Superior temporal gyrus (tissue), 1 donor: ENCODE data around the gene CNTNAP2.
"Not testable (repeated sequence)": the region's sequence is repeated elsewhere in the genome, so short reads cannot be mapped to it uniquely, and the experiment has no call there.

Experiments
- DNase-seq: peaks from one replicate; pipeline ENCODE4 v3.0.0-alpha.2; 2016; ENCODE audit errors: extremely low spot score

CNTNAP2 gene

DNA sequence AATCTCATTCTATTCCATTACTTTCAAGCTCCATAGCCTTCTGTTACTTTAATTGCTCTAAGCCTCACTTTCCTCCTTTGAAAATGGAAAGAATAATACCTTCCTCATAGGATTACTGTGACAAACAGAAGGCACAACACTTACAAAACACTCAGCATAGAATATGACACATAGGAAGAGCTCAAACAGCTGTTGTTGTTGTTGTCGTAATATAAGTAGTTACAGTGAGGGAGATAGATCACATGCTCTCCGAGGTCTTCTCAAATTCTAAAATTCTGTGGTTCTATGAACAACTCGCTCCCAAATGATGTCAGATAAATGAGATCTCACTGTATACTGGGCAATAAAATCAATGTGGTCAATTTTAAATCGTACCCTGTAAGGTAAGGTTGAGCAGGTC, 1424.7 kb downstream of the CNTNAP2 start:
- no peak for DNase-seq

DNA sequence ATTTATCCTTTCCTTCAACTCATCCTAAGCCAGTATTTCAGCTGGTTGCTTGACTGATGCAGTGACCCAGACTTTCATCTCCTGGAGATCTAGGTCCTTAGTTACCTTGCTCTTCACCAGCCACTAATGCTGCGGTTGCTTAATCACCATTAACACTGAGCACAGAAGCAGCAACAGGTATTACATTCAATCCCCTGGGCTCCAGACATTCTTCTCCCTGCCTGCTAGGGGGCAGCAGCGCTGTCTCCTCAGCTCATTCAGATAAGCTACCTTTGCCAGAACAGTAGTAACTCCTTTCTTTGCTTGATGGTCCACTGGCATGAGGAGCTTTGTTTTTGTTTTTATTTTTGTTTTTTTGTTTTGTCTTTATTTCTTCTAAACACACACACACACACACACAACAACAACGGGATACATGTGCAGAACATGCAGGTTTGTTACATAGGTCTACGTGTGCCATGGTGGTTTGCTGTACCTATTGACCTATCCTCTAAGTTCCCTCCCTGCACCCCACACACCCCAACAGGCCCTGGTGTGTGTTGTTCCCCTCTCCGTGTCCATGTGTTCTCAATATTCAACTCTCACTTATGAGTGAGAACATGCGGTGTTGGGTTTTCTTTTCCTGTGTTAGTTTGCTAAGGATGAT, 1430.8 kb downstream of the CNTNAP2 start:
- DNase-seq = no peak

DNA sequence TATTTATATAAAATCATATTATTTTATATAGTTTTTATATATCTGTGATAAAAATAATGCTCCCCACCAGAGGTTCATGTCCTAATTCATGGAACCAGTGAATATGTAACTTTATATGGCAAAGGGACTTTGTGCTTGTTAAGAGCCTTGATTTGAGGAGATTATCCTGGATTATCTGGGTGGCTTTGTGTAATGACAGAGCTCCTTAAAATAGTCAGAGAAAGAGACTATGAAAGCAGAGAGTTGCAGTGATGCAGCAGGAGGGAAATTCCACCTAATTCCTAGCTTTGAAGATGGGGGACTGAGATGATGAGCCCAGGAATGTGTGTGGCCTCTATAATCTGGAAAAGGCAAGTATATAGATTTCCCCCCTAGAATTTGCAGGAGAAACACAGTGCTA, 1439.7 kb downstream of the CNTNAP2 start:
- no peak for DNase-seq

DNA sequence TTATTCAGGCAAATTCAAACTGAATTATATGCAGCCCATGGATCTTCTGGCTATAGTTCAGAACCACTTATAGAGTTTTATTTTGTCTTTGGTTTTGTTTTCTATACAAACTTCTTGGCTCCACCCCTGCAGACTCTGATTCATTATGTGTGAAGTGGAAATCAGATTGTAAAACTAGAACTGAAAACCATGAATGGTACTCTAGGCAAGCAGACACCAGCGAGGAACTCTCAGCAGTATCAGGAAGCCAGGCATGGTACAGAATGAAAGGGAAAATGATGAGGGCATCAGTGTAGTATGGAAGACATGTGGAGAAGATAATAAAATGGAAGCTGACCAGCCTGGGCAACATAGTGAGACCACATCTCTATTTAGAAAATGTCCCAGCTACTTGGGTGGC, 1447.1 kb downstream of the CNTNAP2 start:
- no peak for DNase-seq

DNA sequence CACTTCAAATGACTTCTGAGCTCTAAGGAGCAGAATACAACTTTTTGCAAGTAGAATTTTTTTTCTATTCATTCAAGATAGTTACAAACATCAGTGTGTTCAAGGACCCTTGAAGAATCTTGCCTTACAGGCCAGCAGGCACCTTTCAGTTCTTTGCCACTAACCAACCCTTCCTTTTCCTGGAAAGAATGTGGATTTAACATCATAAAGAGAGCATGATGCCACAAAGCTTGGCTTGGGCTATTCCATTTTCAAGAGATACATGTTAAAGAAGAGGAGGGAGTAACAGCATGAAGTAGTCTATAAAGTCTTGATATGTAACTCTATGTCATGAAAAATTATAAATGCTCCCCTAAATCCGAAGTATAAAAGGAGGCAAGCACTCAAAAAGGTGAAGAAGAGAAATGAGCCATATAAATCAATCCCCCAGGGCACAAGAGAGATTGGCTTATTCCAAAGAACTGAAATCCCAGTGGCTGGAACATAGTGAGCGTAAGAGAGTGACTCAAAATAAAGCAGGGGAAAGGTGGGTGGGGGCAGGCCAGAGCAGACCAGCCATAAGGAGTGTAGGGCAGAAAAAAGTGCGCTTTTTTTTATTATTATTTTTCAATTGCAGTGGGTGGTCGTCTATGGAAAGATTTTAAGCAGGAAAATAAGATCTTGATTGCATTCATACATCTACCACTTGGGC, 1448.3 kb downstream of the CNTNAP2 start:
- no peak for DNase-seq

DNA sequence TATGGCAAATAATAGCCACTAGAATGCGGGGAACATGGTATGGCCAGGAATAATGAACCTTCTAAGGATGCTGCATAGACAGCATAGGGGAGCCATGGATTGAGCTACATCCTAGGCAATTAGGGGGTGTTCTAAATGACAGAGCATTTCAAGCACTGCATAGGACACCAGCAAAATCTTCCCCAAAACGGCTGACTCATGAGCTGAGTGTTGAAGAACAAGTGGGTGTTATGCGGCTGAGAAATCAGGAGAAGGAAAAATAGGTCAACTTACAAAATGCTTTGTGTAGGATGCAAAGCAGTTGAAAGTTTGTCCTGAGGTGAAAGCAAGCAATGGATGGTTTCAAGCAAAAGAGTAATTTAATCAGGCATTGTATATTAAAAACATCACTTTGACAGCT, 1450.4 kb downstream of the CNTNAP2 start:
- DNase-seq = peak; percentile 64

DNA sequence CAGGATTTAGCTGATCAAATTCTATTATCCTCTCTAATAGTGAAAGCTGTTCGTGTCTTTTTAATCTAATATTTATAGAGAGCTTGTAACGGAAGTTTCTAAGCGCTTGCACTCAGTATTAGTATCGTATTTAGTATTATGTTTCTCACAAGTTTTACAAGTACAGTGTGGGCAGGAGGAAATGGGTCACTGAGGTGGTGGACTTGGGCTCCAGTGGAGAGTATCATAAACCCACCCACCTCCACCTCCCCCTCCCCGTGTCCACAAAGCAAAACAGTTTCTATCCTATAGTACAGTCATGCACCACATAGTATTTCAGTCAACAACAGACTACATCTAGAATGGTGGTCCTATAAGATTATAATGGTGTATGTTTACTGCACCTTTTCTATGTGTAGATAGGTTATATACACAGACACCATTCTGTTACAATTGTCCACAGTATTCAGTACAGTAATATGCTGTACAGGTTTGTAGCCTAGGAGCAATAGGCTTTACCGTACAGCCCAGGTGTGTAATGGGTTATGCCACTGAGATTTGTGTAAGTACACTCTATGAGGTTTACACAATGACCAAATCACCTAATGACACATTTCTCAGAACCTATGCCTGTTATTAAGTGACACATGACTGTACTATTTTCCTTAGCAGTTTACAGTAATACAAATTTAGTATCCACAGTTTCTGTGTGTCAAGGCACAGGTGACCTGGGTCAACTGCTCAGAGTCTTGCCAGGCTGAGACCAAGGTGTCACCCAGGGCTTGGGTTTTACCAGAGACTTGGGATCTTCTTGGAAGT, 1452.7 kb downstream of the CNTNAP2 start:
- no peak for DNase-seq

DNA sequence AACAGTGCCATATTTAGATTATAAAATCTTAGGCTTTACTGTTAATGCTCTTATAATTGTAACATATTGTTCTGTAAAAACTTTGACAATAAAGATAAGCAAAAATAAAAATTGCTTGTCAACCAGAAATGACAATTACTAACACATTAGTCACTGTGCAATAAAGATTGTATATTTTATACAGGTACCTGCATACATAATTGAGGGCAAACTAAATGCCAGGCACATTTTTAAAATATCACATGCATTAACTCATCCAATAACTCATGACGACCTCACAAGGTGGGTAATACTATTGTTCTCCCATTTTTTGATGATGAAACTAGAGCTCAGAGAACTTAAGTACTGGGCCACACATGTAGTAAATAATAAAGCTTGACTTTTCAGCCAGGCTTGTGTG, 1453.8 kb downstream of the CNTNAP2 start:
- no peak for DNase-seq

DNA sequence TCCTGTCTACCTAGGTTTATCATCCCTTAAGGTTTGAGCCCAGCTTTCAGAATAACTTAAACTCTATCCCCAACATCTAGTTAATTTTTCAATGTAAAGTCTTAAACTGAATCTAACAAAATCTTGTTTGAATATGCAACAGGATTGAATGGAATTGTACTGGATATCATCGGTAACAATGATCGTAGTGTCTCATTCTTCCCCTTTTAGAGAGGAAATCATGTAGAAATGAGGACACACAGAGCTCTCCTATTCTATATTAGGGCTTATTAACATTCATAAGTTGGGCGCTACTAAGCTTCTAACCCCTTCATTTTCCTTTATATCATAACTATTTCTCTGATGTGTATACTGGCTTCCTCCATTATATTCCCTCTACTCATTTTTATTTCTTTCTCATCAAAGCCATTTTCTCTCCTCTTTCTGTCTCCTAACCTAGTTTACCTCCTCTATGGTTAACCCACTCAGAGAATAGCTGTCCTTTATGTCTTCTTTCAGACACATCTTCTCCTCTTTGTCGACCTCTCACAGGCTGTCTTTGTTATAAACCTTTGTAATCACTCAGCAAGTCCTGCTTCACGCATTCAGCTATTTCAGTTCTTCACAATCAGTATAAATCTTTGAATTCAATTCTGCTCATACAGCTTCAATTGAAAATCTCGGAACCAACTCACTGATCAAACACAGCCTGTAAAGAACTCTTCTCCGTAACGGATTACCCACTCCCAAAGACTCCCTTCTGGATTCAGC, 1455.0 kb downstream of the CNTNAP2 start:
- peak; percentile 78 for DNase-seq

DNA sequence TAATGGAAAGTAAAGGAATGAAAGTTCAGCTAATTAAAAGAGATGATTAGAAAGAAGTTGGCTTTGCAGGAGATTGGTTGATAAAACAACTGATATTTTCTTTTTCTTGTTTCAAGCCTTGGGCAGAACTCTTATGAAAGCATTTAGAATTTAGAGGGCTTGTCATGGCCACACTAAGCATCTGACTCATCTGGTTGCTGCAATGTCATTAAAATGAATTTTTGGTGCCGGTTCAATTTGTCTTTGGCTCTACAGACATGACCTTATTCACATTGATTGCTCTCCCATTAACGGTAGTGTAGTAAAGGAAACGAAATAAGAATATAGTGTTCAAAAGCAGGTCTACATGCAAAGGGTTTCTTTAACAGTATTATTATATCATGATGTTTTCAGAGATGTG, 1461.6 kb downstream of the CNTNAP2 start:
- DNase-seq = no peak

DNA sequence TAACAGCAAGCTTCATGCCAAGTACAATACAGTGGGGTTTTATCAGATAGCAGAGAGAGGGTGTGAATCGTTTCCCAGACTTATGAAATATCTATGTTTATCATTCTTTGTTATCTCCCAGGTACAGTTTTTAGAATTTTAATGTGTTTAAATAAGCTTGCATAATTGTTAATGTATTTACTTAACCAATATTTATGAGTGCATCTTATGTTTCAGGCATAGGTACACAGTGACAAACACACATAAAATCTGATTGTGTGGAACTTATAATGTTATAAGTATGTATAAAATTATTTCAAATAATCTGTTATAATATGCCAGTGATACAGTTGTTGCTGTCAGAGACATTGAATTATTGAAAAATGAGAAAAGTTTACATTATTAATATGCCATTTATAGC, 1462.5 kb downstream of the CNTNAP2 start:
- no peak for DNase-seq

DNA sequence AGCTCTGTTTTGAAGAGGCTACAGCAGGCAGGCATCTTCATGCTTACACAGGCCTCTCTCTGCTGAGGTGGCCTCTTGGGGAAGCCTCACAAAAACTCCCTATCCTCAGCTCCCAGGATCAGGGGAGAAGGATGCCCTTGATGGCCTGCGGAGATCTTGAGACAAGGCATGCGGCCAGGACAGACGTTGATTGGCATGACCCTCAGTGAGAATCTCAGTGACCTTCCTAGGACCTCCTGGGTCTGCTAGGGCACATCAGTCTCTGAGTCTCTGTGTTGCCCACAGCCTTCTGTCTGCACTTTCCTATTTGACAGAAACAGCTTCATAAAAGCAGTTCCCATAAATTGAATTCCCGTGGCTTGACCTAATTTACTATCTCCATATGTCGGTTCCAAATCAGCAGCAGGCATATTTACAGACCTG, 1468.2 kb downstream of the CNTNAP2 start:
- DNase-seq = no peak

DNA sequence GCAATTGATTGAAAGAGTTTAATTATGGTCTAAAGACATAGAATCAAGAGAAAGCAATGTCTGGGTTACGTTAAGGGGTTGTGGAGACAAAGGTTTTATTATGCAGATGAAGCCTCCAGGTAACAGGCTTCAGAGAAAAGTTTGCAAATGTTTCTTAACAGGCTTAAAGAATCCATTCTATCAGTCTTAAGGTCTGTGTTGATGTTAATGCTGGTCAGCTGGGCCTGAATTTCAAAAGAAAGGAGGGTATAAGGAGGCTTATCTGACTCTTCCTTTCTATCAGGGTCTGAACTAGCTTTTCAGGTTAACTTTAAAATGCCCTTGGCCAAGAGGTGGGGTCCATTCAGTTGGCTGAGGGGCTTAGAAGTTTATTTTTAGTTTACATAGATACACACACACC, 1469.5 kb downstream of the CNTNAP2 start:
- DNase-seq = no peak

DNA sequence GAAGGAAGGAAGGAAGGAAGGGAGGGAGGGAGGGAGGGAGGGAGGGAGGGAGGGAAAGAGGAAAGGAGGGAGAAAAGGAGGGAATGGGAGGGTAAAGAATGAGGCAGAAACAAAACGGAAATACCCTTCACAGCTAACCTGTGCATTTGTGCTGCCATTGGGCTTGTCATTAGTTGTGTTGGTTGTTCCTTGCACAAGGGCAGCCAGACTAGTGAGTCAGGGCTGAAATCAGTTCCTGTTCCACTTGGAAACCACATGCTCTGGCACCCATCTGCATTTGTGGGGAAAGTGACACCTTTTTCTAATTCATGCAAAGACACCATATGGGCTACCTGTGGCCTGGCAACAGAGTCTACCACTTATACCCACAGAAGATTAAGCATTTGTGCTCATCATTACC, 1469.9 kb downstream of the CNTNAP2 start:
- DNase-seq = no peak

DNA sequence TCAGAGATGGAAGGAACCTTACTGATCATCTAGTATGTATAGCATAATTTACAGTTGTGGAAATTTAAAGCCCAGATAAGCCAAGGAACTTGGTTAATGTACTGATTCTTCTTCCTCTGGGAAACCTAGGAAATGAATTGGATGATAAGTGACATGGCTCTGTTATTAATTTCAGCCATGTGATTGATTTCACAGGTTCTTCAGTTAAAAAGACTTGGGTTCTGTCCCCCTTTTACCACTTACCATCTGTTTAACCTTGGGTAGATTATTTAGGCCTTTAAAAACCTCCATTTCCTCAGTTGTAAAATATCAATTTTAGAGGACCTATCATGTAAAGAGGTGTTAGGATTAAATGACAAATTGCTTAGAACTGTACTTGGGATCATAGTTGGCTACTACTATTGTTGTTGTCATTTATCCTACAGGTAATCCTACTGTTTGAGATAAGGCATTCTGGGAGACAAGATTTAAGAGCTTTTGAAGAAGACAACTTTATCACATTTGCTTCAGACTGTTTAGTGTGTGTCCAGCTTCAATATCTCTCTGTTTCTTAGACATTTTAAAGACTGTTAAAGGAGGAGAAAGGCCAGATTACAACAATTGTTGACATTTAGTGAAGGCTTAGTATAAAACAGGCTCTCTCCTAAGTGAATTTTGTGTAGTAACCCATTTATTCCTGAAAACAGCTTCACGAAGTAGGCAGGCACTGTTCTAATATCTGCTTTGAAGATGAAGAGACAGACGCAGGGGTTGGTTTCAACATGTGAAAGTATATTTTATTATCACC, 1476.9 kb downstream of the CNTNAP2 start:
- no peak for DNase-seq

DNA sequence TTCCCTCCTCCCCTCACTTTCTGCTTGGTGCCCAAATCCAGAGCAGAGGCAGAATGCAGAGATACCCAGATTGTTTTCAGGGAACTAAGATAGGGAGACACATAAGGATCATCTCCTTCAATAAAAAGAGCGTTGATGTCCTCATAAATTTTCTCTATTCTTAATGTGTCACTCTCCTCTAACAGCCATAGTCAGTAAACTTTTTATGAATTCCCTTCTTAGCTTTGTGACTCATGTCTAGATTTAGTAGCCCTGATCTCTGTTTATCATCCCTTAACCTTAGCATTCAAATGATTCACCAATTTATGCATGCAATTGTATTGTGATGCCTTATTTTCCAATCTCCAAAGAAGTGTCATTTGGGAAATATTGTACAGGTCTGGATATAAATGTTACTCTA, 1478.4 kb downstream of the CNTNAP2 start:
- DNase-seq = no peak

DNA sequence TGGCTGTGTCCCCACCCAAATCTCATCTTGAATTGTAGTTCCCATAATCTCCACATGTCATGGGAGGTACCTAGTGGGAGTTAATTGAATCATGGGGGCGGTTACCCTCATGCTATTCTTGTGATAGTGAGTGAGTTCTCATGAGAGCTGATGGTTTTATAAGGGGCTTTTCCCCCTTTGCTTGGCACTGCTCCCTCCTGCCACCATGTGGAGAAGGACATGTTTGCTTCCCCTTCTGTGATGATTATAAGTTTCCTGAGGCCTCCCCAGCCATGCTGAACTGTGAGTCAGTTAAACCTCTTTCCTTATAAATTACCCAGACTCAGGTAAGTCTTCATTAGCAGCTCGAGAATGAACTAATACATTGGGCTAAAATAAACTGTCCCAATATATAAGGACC, 1482.1 kb downstream of the CNTNAP2 start:
- not testable (repeated sequence) for DNase-seq

DNA sequence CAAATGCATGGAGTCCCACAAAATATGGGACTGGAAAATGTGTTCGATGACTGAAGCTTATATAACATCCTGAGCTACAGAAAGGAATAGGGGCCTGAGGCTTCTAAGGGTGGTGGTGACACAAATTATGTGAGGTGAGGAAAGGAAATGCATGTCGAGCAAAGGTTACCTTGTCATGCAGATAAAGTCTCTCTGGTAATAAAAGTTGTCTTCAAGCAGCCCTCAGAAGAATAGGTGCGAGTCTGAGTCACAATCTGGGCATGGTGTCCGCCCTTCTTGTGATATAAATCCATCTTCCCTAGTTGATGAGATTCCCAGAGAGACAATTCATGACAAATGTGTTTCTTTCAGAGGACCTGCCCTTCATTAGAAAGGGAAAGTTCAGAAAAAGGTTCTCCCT, 1488.7 kb downstream of the CNTNAP2 start:
- no peak for DNase-seq

DNA sequence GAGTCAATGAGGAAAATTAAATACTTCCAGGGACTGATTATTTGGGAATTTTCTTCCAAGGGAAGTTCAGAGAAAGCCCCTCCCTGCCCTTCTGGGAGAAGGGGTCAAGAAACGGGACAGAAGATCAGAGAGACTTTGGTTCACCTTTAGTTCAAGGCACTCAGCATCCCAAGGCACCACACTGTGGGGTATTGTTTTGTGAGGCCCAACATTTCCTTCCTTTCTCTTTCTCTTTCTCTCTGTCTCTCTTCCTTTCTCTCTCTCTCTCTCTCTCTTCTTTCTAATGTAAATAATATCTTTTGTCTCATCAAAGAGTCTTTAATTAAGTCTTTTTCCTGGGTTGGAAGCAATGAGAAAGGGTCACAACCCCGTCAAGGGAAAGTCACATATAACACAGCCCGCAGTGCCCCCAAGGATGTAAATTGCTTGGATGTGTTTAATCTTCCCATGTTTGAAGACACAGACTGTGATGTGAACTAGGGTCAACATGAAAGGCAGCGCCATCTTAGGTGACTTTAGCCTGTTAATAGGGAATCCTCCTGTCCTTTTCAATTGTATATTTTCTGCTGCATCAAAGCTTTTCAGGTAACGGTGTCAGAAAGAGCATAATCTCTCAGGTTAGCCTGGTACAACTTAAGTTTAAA, 1490.7 kb downstream of the CNTNAP2 start:
- no peak for DNase-seq

DNA sequence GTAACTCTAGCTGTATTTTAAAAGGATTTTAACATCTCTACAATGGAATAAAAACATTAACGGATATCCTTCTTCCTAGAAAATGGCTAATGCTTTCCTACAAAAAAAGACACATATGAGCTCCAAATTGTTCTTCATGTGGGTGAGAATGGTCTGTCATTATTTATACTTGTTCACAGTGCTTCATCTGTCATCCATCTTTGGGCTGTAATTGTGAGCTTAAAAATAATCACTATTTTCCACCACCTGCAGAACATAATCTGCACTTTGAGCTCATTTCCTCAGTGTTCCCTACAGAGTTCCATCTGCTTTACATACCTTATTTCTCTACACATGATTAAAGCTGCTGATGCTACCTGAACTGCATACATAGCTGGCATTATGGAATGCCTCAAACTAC, 1494.8 kb downstream of the CNTNAP2 start:
- DNase-seq = no peak

DNA sequence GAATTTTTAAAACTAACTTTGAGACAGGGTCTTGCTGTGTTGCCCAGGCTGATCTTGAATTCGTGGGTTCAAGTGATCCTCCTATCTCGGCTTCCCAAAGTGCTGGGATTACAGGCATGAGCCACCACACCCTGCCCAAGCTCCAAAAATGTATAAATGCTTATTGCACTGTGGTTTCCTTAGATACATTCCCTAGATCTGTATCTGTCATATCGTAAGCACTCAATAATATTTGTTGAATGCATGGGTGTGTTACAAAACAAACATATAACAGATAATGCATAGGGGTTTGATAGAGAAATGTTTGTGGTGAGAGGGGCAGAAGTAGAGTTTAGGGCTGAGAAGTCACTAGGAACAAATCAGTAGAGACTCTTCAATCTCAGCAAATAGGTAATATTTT, 1518.7 kb downstream of the CNTNAP2 start:
- DNase-seq = no peak
